K562 (cell line): ENCODE measurements around the gene LSP1. TPM values are rescaled to one million over a fixed set of nuclear protein-coding genes. Genes with fewer than 3 reads are reported as not detected.
"Not testable (repeated sequence)": the region's sequence is repeated elsewhere in the genome, so short reads cannot be mapped to it uniquely, and the experiment has no call there.

ENCODE experiments used
- ATAC-seq: fragments of 200-7000 bp; cut with Tn5 transposase; 3 replicates; pipeline ENCODE4 v1.9.1; 2020; ENCODE audit warnings: moderate library complexity
- BruUV-seq: library from RNA; stranded (reverse); fragments of 400-500 nt; replicated peaks from 2 replicates; lab custom pipeline; 2021; lab: Mats Ljungman, UMichigan
- CTCF ChIA-PET: fragments of 300-600 bp; formaldehyde crosslinking; extraction: SDS; loops from one replicate; lab custom pipeline; 2021; ENCODE audit warnings: low intra/inter-chr PET ratio; lab: Yijun Ruan, JAX
- POLR2A ChIA-PET: fragments of 300-600, 350-650 bp; sonication (Branson Sonifier 250); formaldehyde crosslinking; extraction: SDS; loops from one replicate; lab custom pipeline; 2021; ENCODE audit warnings: antibody characterized with exemption, inconsistent platforms; lab: Yijun Ruan, JAX
- DNase-seq, 4 experiments: peaks; one replicate each; pipeline versions ENCODE4 v3.0.0 to v3.0.0-alpha.2; 2011 to 2018; ENCODE audit warnings: low spot score in 3 of 4, mixed read lengths in 3 of 4; ENCODE audit errors: extremely low read depth in 1 of 4
- FAIRE-seq: peaks from 2 replicates; lab custom pipeline; 2011; peaks lifted over from hg19 to GRCh38; lab: Jason Lieb, UNC
- H2AFZ ChIP-seq: 2 replicates; pipeline ENCODE4 v1.6.0; 2011; ENCODE audit warnings: low read depth, low read length, control low read depth, inconsistent platforms
- H3K27ac ChIP-seq: fragments of 200-600 bp; 3 replicates; pipeline ENCODE4 v1.8.0; 2011; ENCODE audit warnings: low read depth, mild to moderate bottlenecking, control low read depth, inconsistent platforms, low read length, moderate library complexity, mixed read lengths; ENCODE audit errors: extremely low read depth
- H3K27me3 ChIP-seq, 2 experiments: fragments of 300-600 bp in 1 of 2; 2 replicates in 1 of 2; 3 replicates in 1 of 2; pipeline versions ENCODE4 v1.6.0 to v1.8.0; 2011; ENCODE audit warnings: inconsistent platforms in 2 of 2, low read length in 2 of 2, mild to moderate bottlenecking in 1 of 2, mixed read lengths in 1 of 2, moderate library complexity in 1 of 2; ENCODE audit not compliant: control insufficient read depth in 2 of 2, insufficient read depth in 2 of 2
- H3K36me3 ChIP-seq: fragments of 300-600 bp; 3 replicates; pipeline ENCODE4 v1.8.0; 2011; ENCODE audit warnings: mild to moderate bottlenecking, low read length, inconsistent platforms; ENCODE audit not compliant: control insufficient read depth, insufficient read depth
- H3K4me1 ChIP-seq, 2 experiments: fragments of 200-600 bp in 1 of 2; replicated peaks in 1 of 2; 2 replicates in 1 of 2; 3 replicates in 1 of 2; pipeline versions ENCODE4 v1.5.1 to v1.8.0; 2011; ENCODE audit warnings: inconsistent platforms in 2 of 2, low read length in 2 of 2, mild to moderate bottlenecking in 1 of 2, mixed read lengths in 1 of 2, moderate library complexity in 1 of 2; ENCODE audit not compliant: control insufficient read depth in 2 of 2, insufficient read depth in 2 of 2
- H3K4me2 ChIP-seq: 2 replicates; pipeline ENCODE4 v1.6.1; 2011; ENCODE audit warnings: low read length, control low read depth, inconsistent platforms, mixed read lengths; ENCODE audit not compliant: insufficient read depth
- H3K4me3 ChIP-seq: fragments of 200-600 bp; sonication (generic), shearing (Covaris generic); 2 replicates; pipeline ENCODE4 v1.5.1; 2016; ENCODE audit warnings: control low read depth, inconsistent platforms
- H3K79me2 ChIP-seq: fragments of 200-600 bp; 3 replicates; pipeline ENCODE4 v1.8.0; 2011; ENCODE audit warnings: low read length, inconsistent platforms; ENCODE audit not compliant: control insufficient read depth, insufficient read depth
- H3K9ac ChIP-seq, 2 experiments: 2 replicates each; pipeline versions ENCODE4 v1.6.0 to v1.6.1; 2011; ENCODE audit warnings: low read depth in 2 of 2, low read length in 2 of 2, control low read depth in 1 of 2, inconsistent platforms in 1 of 2, mild to moderate bottlenecking in 1 of 2, mixed read lengths in 1 of 2; ENCODE audit not compliant: insufficient read depth in 1 of 2
- H3K9me1 ChIP-seq: one replicate; pipeline ENCODE4 v1.6.0; 2011; ENCODE audit warnings: inconsistent platforms, mild to moderate bottlenecking, low read length, moderate library complexity; ENCODE audit not compliant: control insufficient read depth, insufficient read depth
- H3K9me3 ChIP-seq: replicated peaks from 2 replicates; pipeline ENCODE4 v1.5.1; 2011; ENCODE audit warnings: low read depth, low read length, inconsistent platforms; ENCODE audit not compliant: control insufficient read depth, insufficient read depth
- H4K20me1 ChIP-seq: replicated peaks from 2 replicates; pipeline ENCODE4 v1.6.1; 2011; ENCODE audit warnings: low read length, inconsistent platforms, mixed read lengths; ENCODE audit not compliant: control insufficient read depth, insufficient read depth
- C11orf30 ChIP-seq: fragments of 450-650 bp; IDR thresholded peaks from 2 replicates; pipeline ENCODE4 v1.6.1; 2016; ENCODE audit warnings: low read depth, mild to moderate bottlenecking
- CREB1 ChIP-seq, 2 experiments: sonication (generic) in 1 of 2; formaldehyde crosslinking in 1 of 2; IDR thresholded peaks; 2 replicates each; pipeline versions ENCODE4 v1.6.1 to v1.8.0; 2012 to 2022; ENCODE audit warnings: inconsistent platforms in 1 of 2, mild to moderate bottlenecking in 1 of 2, missing genetic modification reagents in 1 of 2, moderate library complexity in 1 of 2
- CXXC5 ChIP-seq: fragments of 250-450 bp; sonication (Bioruptor Pico); IDR thresholded peaks from 2 replicates; pipeline ENCODE4 v1.8.0; 2022; ENCODE audit warnings: inconsistent platforms, mild to moderate bottlenecking, moderate library complexity
- FOXA3 ChIP-seq, 2 experiments: fragments of 450-650 bp in 1 of 2; sonication (generic) in 1 of 2; formaldehyde crosslinking; IDR thresholded peaks in 1 of 2; conservative IDR thresholded peaks in 1 of 2; 2 replicates each; pipeline versions ENCODE4 v1.4.0 to v1.8.0; 2020 to 2022; ENCODE audit warnings: mild to moderate bottlenecking in 2 of 2, missing genetic modification reagents in 1 of 2
- KHSRP ChIP-seq: fragments of 450-650 bp; IDR thresholded peaks from 2 replicates; pipeline ENCODE4 v1.6.1; 2017
- KLF13 ChIP-seq: fragments of 450-650 bp; IDR thresholded peaks from 2 replicates; pipeline ENCODE4 v1.6.1; 2016; ENCODE audit warnings: missing genetic modification characterization, low read depth, mild to moderate bottlenecking, missing compliant biosample characterization, moderate library complexity, borderline replicate concordance
- MTA2 ChIP-seq: fragments of 450-650 bp; IDR thresholded peaks from 2 replicates; pipeline ENCODE4 v1.6.1; 2016; ENCODE audit warnings: low read depth
- PPARD ChIP-seq: fragments of 250-450 bp; sonication (Bioruptor Pico); IDR thresholded peaks from 2 replicates; pipeline ENCODE4 v1.8.0; 2022; ENCODE audit warnings: inconsistent platforms, mild to moderate bottlenecking, moderate library complexity
- TAF7 ChIP-seq: fragments of 450-650 bp; IDR thresholded peaks from 2 replicates; pipeline ENCODE4 v1.6.1; 2016; ENCODE audit warnings: missing genetic modification characterization, missing compliant biosample characterization
- ZNF780A ChIP-seq: fragments of 250-450 bp; sonication (Bioruptor Pico); IDR thresholded peaks from 2 replicates; pipeline ENCODE4 v1.5.0; 2021; ENCODE audit warnings: mild to moderate bottlenecking
- ZSCAN32 ChIP-seq: fragments of 450-650 bp; formaldehyde crosslinking; IDR thresholded peaks from 2 replicates; pipeline ENCODE4 v1.4.0; 2020; ENCODE audit warnings: mild to moderate bottlenecking, moderate library complexity
- WGBS: fragments of 100-300 bp; shearing (Covaris generic); methylation state at CpG from one replicate; pipeline ENCODE4 v1.1.6; 2016; ENCODE audit warnings: low coverage, mixed read lengths; ENCODE audit not compliant: insufficient coverage; ENCODE audit errors: missing lambda C conversion rate; 5-methylcytosine and 5-hydroxymethylcytosine counted together
- in situ Hi-C: fragments of 300-500 bp; cut with MboI; formaldehyde crosslinking; loops from 4 replicates; pipeline ENCODE4 v1.15.0; 2018; ENCODE audit warnings: inconsistent platforms, mixed read lengths
- intact Hi-C: fragments of 100-400 bp; cut with micrococcal nuclease; formaldehyde crosslinking; loops from 2 replicates; pipeline ENCODE4 v1.14.2; 2022
- polyA plus RNA-seq, 8 experiments: library from polyadenylated mRNA; depleted of rRNA in 4 of 8; stranded (reverse) in 5 of 8; unstranded in 3 of 8; fragments of >200 nt; fragmentation: Nextera tagmentation in 2 of 8; fragmentation: Illumina TruSeq in 1 of 8; extraction: Ambion mirVana in 2 of 8; extraction: Trizol in 1 of 8; gene quantifications; 2 replicates each; pipeline versions ENCODE4 v1.2.1 to v1.2.3, GENCODE V29; 2011 to 2014; ENCODE audit warnings: inconsistent platforms in 1 of 8, missing spikeins in 1 of 8
- total RNA-seq, 7 experiments: library from RNA; depleted of rRNA in 6 of 7; stranded (reverse); fragments of >200 nt in 6 of 7; fragmentation: Illumina TruSeq in 2 of 7; extraction: Trizol in 2 of 7; gene quantifications; 2 replicates each; pipeline versions ENCODE4 v1.2.1 to v1.2.3, GENCODE V29; 2011 to 2021; ENCODE audit warnings: low replicate concordance in 1 of 7
- TF ChIP-seq, protein P1 (sequence below): fragments of 200-400 bp; formaldehyde crosslinking; IDR thresholded peaks from 2 replicates; pipeline ENCODE4 v1.6.1; 2017; ENCODE audit warnings: mild to moderate bottlenecking, low read depth, low read length, moderate library complexity
- TF ChIP-seq, protein P2 (sequence below): fragments of 250-450 bp; sonication (Bioruptor Pico); IDR thresholded peaks from 2 replicates; pipeline ENCODE4 v1.5.0; 2021

Gene LSP1
- total and polyA plus RNA-seq, 9 of the 15 experiments (the other 6 are each of a cell fraction or from before 2014, with no cell fraction given) = 0.08 to 2.9 (median 0.65) TPM; not detected in 2

DNA sequence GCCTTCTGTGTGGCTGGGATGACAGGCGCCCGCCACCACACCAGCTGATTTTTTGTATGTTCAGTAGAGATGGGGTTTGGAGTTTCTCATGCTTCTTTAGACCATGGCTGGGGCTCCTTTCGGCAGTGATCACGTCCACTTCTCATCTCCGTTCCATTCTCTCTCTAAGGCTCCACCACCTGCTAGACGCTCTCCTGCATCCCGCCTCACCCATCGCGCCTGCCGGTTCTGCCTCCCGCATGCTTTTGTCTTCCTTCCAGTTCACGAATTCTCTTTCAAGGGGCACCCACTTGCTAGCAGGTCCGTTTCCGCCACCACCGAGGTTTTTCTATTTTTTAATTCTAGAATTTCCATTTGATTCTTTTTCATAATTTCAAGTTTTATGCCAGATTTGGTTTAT lies 40.1 kb upstream of the LSP1 start:
- H3K4me2 ChIP-seq = no peak overlapping the region
- H2AFZ ChIP-seq = no peak overlapping the region
- H3K27ac ChIP-seq = no peak overlapping the region
- H3K9me1 ChIP-seq = no peaks in the 10 kb centered on the region
- ChIA-PET POLR2A (no interaction called here), CTCF (no interaction called here)
- no peak overlapping the region for H3K9ac ChIP-seq
- DNase-seq (no peak), ATAC-seq (no peak), FAIRE-seq (no peak)
- H3K9me3 ChIP-seq = no peaks in the 10 kb centered on the region; the same call in 1 of the 2 replicates
- H3K27me3 ChIP-seq = peaks cover 28 to 48% of the 10 kb centered on the region in 2 experiments
- no peaks in the 10 kb centered on the region for H3K36me3 ChIP-seq
- intact Hi-C loops (no loop called here), in situ Hi-C loops (no loop called here)
- H3K79me2 ChIP-seq = no peaks in the 10 kb centered on the region
- H4K20me1 ChIP-seq = no peaks in the 10 kb centered on the region
- TF ChIP-seq, protein P1, sequence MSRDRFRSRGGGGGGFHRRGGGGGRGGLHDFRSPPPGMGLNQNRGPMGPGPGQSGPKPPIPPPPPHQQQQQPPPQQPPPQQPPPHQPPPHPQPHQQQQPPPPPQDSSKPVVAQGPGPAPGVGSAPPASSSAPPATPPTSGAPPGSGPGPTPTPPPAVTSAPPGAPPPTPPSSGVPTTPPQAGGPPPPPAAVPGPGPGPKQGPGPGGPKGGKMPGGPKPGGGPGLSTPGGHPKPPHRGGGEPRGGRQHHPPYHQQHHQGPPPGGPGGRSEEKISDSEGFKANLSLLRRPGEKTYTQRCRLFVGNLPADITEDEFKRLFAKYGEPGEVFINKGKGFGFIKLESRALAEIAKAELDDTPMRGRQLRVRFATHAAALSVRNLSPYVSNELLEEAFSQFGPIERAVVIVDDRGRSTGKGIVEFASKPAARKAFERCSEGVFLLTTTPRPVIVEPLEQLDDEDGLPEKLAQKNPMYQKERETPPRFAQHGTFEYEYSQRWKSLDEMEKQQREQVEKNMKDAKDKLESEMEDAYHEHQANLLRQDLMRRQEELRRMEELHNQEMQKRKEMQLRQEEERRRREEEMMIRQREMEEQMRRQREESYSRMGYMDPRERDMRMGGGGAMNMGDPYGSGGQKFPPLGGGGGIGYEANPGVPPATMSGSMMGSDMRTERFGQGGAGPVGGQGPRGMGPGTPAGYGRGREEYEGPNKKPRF = no peak
- TF ChIP-seq KLF13 (tag) (no peak), ZSCAN32 (CRISPR knock-in tag) (no peak), ZNF780A (CRISPR knock-in tag) (no peak), CXXC5 (CRISPR knock-in tag) (no peak), C11orf30 (no peak), FOXA3 (CRISPR knock-in tag; conservative IDR thresholded peaks at IDR 0.05 in 1 of 2, IDR thresholded peaks at IDR 0.05 in 1 of 2) (no peak), CREB1 (IDR thresholded peaks at IDR 0.05) (no peak), CREB1 (CRISPR knock-in tag; IDR thresholded peaks at IDR 0.05) (no peak), PPARD (CRISPR knock-in tag) (no peak), TAF7 (tag) (no peak), MTA2 (no peak), KHSRP (no peak)
- TF ChIP-seq, protein P2, sequence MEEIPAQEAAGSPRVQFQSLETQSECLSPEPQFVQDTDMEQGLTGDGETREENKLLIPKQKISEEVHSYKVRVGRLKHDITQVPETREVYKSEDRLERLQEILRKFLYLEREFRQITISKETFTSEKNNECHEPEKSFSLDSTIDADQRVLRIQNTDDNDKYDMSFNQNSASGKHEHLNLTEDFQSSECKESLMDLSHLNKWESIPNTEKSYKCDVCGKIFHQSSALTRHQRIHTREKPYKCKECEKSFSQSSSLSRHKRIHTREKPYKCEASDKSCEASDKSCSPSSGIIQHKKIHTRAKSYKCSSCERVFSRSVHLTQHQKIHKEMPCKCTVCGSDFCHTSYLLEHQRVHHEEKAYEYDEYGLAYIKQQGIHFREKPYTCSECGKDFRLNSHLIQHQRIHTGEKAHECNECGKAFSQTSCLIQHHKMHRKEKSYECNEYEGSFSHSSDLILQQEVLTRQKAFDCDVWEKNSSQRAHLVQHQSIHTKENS = no peak
- H3K4me3 ChIP-seq = no peak overlapping the region
- no TSS peak for BruUV-seq
- 22% methylated on average over 15 of the region's 15 CpGs for WGBS
- no peaks in the 10 kb centered on the region for H3K4me1 ChIP-seq

DNA sequence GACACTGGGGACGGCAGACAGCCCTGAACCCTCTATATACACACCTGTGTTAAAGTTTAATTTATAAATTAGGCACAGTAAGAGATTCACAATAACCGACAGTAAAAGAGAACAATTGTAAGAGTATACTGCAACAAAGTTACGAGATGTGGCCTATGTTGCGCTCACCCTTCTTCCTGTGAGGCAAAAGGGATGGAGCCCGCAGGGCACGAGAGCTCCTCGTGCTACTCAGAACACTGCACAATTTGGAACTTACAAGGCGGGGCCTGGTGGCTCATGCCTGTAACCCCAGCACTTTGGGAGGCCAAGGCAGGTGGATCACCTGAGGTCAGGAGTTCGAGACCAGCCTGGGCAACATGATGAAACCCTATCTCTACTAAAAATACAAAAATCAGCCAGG lies 39.5 kb upstream of the LSP1 start:
- WGBS = 1% methylated on average over 9 of the region's 9 CpGs
- intact Hi-C loops = not testable (repeated sequence)

More for the DNA sequence above, 39.5 kb upstream of the LSP1 start:
- H3K9me1 ChIP-seq, FAIRE-seq, H2AFZ ChIP-seq, H3K4me1 ChIP-seq, BruUV-seq, H3K4me3 ChIP-seq, H4K20me1 ChIP-seq, H3K9ac ChIP-seq, H3K36me3 ChIP-seq, H3K9me3 ChIP-seq, DNase-seq, CTCF ChIA-PET, ATAC-seq, H3K79me2 ChIP-seq, H3K4me2 ChIP-seq, H3K27ac ChIP-seq, POLR2A ChIA-PET, in situ Hi-C loops: not testable (repeated sequence)
- peaks cover 28 to 45% of the 10 kb centered on the region in 2 experiments for H3K27me3 ChIP-seq
